Lower lobe of right lung (tissue), 2 donors: ENCODE measurements around the gene MROH8. TPM values are rescaled to one million over a fixed set of nuclear protein-coding genes. Genes with fewer than 3 reads are reported as not detected.

Experiments
- ATAC-seq, 2 donors: fragments of 200-7000 bp; cut with Tn5 transposase; one replicate each; pipeline ENCODE4 v1.9.1; 2020 to 2022; ENCODE audit warnings: mild to moderate bottlenecking in 2 of 2, moderate library complexity in 2 of 2
- DNase-seq: peaks from one replicate; pipeline ENCODE4 v3.0.0-alpha.2; 2020
- H3K27ac ChIP-seq: fragments of 200-600 bp; one replicate; pipeline ENCODE4 v1.8.0; 2022
- H3K27me3 ChIP-seq: fragments of 200-600 bp; one replicate; pipeline ENCODE4 v1.8.0; 2022; ENCODE audit warnings: low read depth
- H3K36me3 ChIP-seq: fragments of 200-600 bp; one replicate; pipeline ENCODE4 v1.8.0; 2022; ENCODE audit warnings: mild to moderate bottlenecking
- H3K4me1 ChIP-seq: fragments of 200-600 bp; one replicate; pipeline ENCODE4 v1.8.0; 2022
- H3K4me3 ChIP-seq: fragments of 200-600 bp; one replicate; pipeline ENCODE4 v1.8.0; 2022; ENCODE audit warnings: mild to moderate bottlenecking
- H3K9me3 ChIP-seq: fragments of 200-600 bp; one replicate; pipeline ENCODE4 v1.8.0; 2022
- intact Hi-C: fragments of 100-400 bp; cut with DNase I; formaldehyde crosslinking; loops from one replicate; pipeline ENCODE4 v1.11.0; 2022
- total RNA-seq: library from RNA; stranded (reverse); fragmentation: NEBNext Ultra II Directional; extraction: Animal tissue kit (Norgen Biotek cat#: 25700); gene quantifications from one replicate; pipeline ENCODE4 v1.2.1, GENCODE V29; 2021
- TF ChIP-seq, protein P1 (sequence below): fragments of 200-600 bp; IDR thresholded peaks from one replicate; pipeline ENCODE4 v1.8.0; 2022; ENCODE audit warnings: antibody characterized with exemption, mild to moderate bottlenecking
- donor health status: DM: no; HTN: yes; CAD: no; lungs with severe emphysema.

MROH8 gene
- total RNA-seq, 1 donor from 2014 or later = 3.9 TPM

GRCh38 chr20:37218441-37218840 lies 39.1 kb upstream of the MROH8 start:
- DNase-seq (no peak), ATAC-seq (no peak)
- H3K27ac ChIP-seq = no peak overlapping the region
- no peak overlapping the region for H3K4me3 ChIP-seq
- H3K36me3 ChIP-seq = peaks cover 80% of the 10 kb centered on the region
- no peaks in the 10 kb centered on the region for H3K4me1 ChIP-seq
- intact Hi-C loops = no loop called here
- TF ChIP-seq, protein P1, sequence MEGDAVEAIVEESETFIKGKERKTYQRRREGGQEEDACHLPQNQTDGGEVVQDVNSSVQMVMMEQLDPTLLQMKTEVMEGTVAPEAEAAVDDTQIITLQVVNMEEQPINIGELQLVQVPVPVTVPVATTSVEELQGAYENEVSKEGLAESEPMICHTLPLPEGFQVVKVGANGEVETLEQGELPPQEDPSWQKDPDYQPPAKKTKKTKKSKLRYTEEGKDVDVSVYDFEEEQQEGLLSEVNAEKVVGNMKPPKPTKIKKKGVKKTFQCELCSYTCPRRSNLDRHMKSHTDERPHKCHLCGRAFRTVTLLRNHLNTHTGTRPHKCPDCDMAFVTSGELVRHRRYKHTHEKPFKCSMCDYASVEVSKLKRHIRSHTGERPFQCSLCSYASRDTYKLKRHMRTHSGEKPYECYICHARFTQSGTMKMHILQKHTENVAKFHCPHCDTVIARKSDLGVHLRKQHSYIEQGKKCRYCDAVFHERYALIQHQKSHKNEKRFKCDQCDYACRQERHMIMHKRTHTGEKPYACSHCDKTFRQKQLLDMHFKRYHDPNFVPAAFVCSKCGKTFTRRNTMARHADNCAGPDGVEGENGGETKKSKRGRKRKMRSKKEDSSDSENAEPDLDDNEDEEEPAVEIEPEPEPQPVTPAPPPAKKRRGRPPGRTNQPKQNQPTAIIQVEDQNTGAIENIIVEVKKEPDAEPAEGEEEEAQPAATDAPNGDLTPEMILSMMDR = no peak
- no peaks in the 10 kb centered on the region for H3K27me3 ChIP-seq
- H3K9me3 ChIP-seq = no peaks in the 10 kb centered on the region

DNA sequence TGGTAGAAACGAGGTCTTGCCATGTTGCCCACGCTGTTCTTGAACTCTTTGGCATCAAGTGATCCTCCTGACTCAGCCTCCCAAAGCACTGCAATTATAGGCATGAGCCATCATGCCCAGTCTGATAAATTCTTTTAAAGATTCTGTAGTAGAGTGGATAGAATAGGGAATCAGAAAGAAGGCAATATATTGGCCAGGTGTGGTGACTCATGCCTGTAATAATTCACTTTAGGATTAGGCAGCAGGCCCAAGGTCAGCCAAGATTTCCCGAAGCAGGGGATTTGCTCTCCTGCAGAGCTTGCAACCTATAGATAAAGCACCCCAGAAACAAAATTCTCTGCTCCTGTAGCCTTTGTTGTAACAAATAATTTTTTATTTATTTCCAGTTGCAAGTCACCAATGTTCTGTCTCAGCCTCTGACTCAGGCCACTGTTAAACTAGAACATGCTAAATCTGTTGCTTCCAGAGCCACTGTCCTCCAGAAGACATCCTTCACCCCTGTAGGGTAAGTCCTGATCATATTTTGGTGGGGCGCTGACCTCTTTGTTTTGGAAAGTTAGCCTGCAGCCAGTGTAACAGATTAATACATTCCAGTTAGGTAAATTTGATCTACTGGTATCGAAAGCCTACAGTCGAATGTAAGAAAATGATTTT lies 30.4 kb upstream of the MROH8 start:
- H3K27me3 ChIP-seq = no peaks in the 10 kb centered on the region
- intact Hi-C loops = loop anchor here (10.0 kb wide), 1 partner anchor 325 kb away; no protein-coding TSS in a partner anchor
- no peaks in the 10 kb centered on the region for H3K4me1 ChIP-seq
- no peaks in the 10 kb centered on the region for H3K9me3 ChIP-seq
- peaks cover 99% of the 10 kb centered on the region for H3K36me3 ChIP-seq
- DNase-seq (no peak), ATAC-seq (no peak)
- no peak overlapping the region for H3K27ac ChIP-seq
- H3K4me3 ChIP-seq = no peak overlapping the region
- TF ChIP-seq, protein P1 = no peak

DNA sequence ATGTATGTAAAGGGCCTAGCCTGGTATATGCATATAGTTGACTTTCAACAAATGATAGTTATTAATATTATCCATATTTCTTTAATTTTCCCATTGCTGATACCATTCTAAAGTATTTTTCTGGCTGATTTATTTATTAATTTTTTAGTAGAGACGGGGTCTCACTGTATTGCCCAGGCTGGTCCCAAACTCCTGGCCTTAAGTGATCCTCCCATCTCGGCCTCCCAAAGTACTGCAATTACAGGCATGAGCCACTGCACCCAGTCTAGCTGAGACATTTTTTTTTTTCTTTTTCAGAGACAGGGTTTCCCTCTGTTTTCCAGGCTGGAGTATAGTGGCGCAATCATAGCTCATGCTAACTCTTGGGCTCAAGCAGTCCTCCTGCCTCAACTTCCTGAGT lies 29.8 kb upstream of the MROH8 start:
- H3K36me3 ChIP-seq = peaks cover 99% of the 10 kb centered on the region
- no peak overlapping the region for H3K27ac ChIP-seq
- ATAC-seq (no peak), DNase-seq (no peak)
- intact Hi-C loops = loop anchor here (10.0 kb wide), 1 partner anchor 326 kb away; no protein-coding TSS in a partner anchor
- H3K9me3 ChIP-seq = no peaks in the 10 kb centered on the region
- TF ChIP-seq, protein P1 = no peak
- no peaks in the 10 kb centered on the region for H3K4me1 ChIP-seq
- H3K4me3 ChIP-seq = no peak overlapping the region
- H3K27me3 ChIP-seq = no peaks in the 10 kb centered on the region

- no peaks in the 10 kb centered on the region for H3K9me3 ChIP-seq
- no peak overlapping the region for H3K27ac ChIP-seq
- H3K27me3 ChIP-seq = no peaks in the 10 kb centered on the region
- peaks cover 99% of the 10 kb centered on the region for H3K36me3 ChIP-seq
- no peak for DNase-seq
- H3K4me1 ChIP-seq = no peaks in the 10 kb centered on the region
- no peak for ATAC-seq
- TF ChIP-seq, protein P1 = no peak
- H3K4me3 ChIP-seq = no peak overlapping the region
- intact Hi-C loops = loop anchor here (10.0 kb wide), 1 partner anchor 328 kb away; no protein-coding TSS in a partner anchor
Observed at GRCh38 chr20:37207171-37207570, 27.8 kb upstream of the MROH8 start.

DNA sequence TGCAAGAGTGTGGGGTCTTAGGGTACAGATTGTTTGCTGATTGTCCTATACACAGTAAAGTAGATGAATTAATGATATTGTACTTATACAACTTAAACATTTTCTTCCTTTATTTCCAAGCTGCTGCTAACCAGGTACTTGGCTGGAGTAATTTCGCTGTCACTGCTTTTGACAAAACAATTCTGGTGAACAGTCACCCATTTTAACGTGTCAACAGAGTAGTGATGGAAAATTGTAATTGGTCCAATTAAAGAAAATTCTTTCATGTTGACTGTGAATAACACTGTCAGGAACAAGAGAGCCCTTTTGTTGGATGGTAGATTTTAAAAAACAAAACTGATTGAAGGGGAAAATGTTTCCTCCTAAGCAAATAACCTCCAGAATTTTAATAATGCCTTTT lies 26.4 kb upstream of the MROH8 start:
- no peak overlapping the region for H3K27ac ChIP-seq
- peaks cover 97% of the 10 kb centered on the region for H3K36me3 ChIP-seq
- DNase-seq = no peak
- TF ChIP-seq, protein P1 = no peak
- H3K9me3 ChIP-seq = no peaks in the 10 kb centered on the region
- H3K4me3 ChIP-seq = no peak overlapping the region
- no peak for ATAC-seq
- H3K4me1 ChIP-seq = no peaks in the 10 kb centered on the region
- intact Hi-C loops = loop anchor here (10.0 kb wide), 1 partner anchor 329 kb away; no protein-coding TSS in a partner anchor
- no peaks in the 10 kb centered on the region for H3K27me3 ChIP-seq
